ENCODE measurements around the gene RAB17.

DNA sequence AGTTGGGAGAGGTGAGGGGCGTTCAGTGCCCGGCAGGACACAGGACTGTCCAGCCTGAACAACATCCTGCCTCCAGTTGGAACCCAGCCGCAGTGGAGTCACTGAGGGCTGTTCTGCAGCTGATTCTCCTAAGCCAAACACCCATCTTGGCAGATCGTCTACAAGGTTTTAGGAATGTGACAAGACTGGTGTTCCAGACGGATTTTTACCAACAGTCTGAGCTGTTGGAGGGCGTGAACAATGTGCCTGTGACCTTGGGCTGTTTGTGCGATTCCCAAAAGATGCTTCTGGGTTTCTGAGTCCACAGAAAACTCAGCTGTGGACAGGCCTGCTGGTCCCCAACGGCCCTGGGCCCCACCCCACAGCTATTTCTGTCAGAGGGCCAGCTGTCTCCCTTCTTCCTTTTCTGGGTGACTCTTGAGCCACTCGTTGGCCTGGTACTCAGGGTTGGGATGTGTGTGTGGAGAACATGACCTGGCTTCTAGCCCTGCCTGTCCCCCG, 42.6 kb upstream of the RAB17 start:
- TF ChIP-seq MYC (IDR thresholded peaks at IDR 0.05; ENCODE audit: low read depth, low read length) = no peak
- TF ChIP-seq, protein P1, sequence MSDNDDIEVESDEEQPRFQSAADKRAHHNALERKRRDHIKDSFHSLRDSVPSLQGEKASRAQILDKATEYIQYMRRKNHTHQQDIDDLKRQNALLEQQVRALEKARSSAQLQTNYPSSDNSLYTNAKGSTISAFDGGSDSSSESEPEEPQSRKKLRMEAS (IDR thresholded peaks at IDR 0.05; ENCODE audit: low read depth, low read length) = no peak
- TF ChIP-seq, protein P2, sequence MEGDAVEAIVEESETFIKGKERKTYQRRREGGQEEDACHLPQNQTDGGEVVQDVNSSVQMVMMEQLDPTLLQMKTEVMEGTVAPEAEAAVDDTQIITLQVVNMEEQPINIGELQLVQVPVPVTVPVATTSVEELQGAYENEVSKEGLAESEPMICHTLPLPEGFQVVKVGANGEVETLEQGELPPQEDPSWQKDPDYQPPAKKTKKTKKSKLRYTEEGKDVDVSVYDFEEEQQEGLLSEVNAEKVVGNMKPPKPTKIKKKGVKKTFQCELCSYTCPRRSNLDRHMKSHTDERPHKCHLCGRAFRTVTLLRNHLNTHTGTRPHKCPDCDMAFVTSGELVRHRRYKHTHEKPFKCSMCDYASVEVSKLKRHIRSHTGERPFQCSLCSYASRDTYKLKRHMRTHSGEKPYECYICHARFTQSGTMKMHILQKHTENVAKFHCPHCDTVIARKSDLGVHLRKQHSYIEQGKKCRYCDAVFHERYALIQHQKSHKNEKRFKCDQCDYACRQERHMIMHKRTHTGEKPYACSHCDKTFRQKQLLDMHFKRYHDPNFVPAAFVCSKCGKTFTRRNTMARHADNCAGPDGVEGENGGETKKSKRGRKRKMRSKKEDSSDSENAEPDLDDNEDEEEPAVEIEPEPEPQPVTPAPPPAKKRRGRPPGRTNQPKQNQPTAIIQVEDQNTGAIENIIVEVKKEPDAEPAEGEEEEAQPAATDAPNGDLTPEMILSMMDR (IDR thresholded peaks at IDR 0.05; ENCODE audit: low read depth, low read length) = no peak
